Measurements from ENCODE around the gene ZNF217. TPM values are rescaled to one million over a fixed set of nuclear protein-coding genes. Genes with fewer than 3 reads are reported as not detected.
"Not testable (repeated sequence)": the region's sequence is repeated elsewhere in the genome, so short reads cannot be mapped to it uniquely, and the experiment has no call there.

ZNF217 gene
- total RNA-seq, 1 donor from 2014 or later, result 22.1 TPM

GRCh38 chr20:53534037-53534436 lies 59.6 kb downstream of the ZNF217 start:
- no peak for DNase-seq (ENCODE audit: low read depth)
- H3K4me3 ChIP-seq (ENCODE audit: low read depth, low read length), result no peak overlapping the region
- no peak for TF ChIP-seq CTCF (conservative IDR thresholded peaks at IDR 0.05; ENCODE audit: low read depth, low read length)

GRCh38 chr20:53533500-53533899 lies 60.1 kb downstream of the ZNF217 start:
- TF ChIP-seq CTCF (conservative IDR thresholded peaks at IDR 0.05; ENCODE audit: low read depth, low read length), result no peak
- H3K4me3 ChIP-seq (ENCODE audit: low read depth, low read length), result no peak overlapping the region
- no peak for DNase-seq (ENCODE audit: low read depth)

- H3K4me3 ChIP-seq (ENCODE audit: low read depth, low read length), result not testable (repeated sequence)
These were observed 60.9 kb downstream of the ZNF217 start for GRCh38 chr20:53532654-53533312.

GRCh38 chr20:53530440-53530839 lies 63.2 kb downstream of the ZNF217 start:
- TF ChIP-seq CTCF (conservative IDR thresholded peaks at IDR 0.05; ENCODE audit: low read depth, low read length), result no peak
- H3K4me3 ChIP-seq (ENCODE audit: low read depth, low read length), result no peak overlapping the region
- DNase-seq (ENCODE audit: low read depth), result no peak

More at GRCh38 chr20:53532654-53533312, 60.9 kb downstream of the ZNF217 start:
- not testable (repeated sequence) for DNase-seq (ENCODE audit: low read depth)

GRCh38 chr20:53529658-53530057 lies 64.0 kb downstream of the ZNF217 start:
- DNase-seq (ENCODE audit: low read depth), result no peak

GRCh38 chr20:53527196-53527595 lies 66.4 kb downstream of the ZNF217 start:
- no peak for TF ChIP-seq CTCF (conservative IDR thresholded peaks at IDR 0.05; ENCODE audit: low read depth, low read length)
- no peak overlapping the region for H3K4me3 ChIP-seq (ENCODE audit: low read depth, low read length)
- no peak for DNase-seq (ENCODE audit: low read depth)

More at GRCh38 chr20:53529658-53530057, 64.0 kb downstream of the ZNF217 start:
- TF ChIP-seq CTCF (conservative IDR thresholded peaks at IDR 0.05; ENCODE audit: low read depth, low read length), result no peak
- no peak overlapping the region for H3K4me3 ChIP-seq (ENCODE audit: low read depth, low read length)

- TF ChIP-seq CTCF (conservative IDR thresholded peaks at IDR 0.05; ENCODE audit: low read depth, low read length), result no peak
- no peak overlapping the region for H3K4me3 ChIP-seq (ENCODE audit: low read depth, low read length)
- DNase-seq (ENCODE audit: low read depth), result no peak
These were observed 68.9 kb downstream of the ZNF217 start for GRCh38 chr20:53524589-53525312.

- DNase-seq (ENCODE audit: low read depth); H3K4me3 ChIP-seq (ENCODE audit: low read depth, low read length): not testable (repeated sequence)
These were observed 70.0 kb downstream of the ZNF217 start for GRCh38 chr20:53523615-53524014.
